ENCODE results near the gene CFAP20DC. TPM values are rescaled to one million over a fixed set of nuclear protein-coding genes. Genes with fewer than 3 reads are reported as not detected.
"Not testable (repeated sequence)": the region's sequence is repeated elsewhere in the genome, so short reads cannot be mapped to it uniquely, and the experiment has no call there.

CFAP20DC gene
- total RNA-seq, 1 donor from 2014 or later: 1.4 TPM

- peaks cover 4% of the 10 kb centered on the region for H3K36me3 Mint-ChIP-seq (ENCODE audit: unreplicated experiment)
- no peaks in the 10 kb centered on the region for H3K4me1 Mint-ChIP-seq (ENCODE audit: unreplicated experiment)
- no peak overlapping the region for H3K4me3 Mint-ChIP-seq (ENCODE audit: unreplicated experiment)
- no peak overlapping the region for H3K27ac Mint-ChIP-seq (ENCODE audit: unreplicated experiment)
- TF ChIP-seq, protein P1, sequence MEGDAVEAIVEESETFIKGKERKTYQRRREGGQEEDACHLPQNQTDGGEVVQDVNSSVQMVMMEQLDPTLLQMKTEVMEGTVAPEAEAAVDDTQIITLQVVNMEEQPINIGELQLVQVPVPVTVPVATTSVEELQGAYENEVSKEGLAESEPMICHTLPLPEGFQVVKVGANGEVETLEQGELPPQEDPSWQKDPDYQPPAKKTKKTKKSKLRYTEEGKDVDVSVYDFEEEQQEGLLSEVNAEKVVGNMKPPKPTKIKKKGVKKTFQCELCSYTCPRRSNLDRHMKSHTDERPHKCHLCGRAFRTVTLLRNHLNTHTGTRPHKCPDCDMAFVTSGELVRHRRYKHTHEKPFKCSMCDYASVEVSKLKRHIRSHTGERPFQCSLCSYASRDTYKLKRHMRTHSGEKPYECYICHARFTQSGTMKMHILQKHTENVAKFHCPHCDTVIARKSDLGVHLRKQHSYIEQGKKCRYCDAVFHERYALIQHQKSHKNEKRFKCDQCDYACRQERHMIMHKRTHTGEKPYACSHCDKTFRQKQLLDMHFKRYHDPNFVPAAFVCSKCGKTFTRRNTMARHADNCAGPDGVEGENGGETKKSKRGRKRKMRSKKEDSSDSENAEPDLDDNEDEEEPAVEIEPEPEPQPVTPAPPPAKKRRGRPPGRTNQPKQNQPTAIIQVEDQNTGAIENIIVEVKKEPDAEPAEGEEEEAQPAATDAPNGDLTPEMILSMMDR (IDR thresholded peaks at IDR 0.05): no peak
- peaks cover 46% of the 10 kb centered on the region for H3K27me3 Mint-ChIP-seq (ENCODE audit: unreplicated experiment)
- DNase-seq (ENCODE audit: extremely low spot score, unreplicated experiment): no peak
- H3K9me3 Mint-ChIP-seq (ENCODE audit: unreplicated experiment): peaks cover 20% of the 10 kb centered on the region
These were observed 14.5 kb upstream of the CFAP20DC start for GRCh38 chr3:59064276-59064675.

DNA sequence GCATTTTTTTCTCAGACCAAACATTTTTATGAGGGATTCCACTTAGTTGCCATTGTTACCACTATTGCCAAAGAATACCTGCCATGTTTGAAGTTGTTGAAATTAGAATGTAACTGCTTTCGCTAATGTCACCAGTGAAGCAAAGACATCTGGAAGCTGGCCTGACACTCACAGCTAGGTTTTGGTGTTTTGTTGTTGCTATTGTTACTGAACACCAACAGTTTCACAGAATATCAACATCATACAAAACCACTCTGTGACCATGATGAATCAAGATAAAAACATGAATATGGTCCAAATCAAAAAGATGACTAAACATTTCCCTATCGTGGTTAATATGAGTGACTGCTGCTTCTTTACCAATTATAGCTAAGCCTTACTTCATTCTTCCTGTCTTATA is 6.9 kb upstream of the CFAP20DC start:
- Mint-ChIP-seq H3K27me3 (ENCODE audit: unreplicated experiment) (peaks cover 23% of the 10 kb centered on the region), H3K27ac (ENCODE audit: unreplicated experiment) (no peak overlapping the region), H3K4me1 (ENCODE audit: unreplicated experiment) (no peaks in the 10 kb centered on the region), H3K4me3 (ENCODE audit: unreplicated experiment) (no peak overlapping the region), H3K36me3 (ENCODE audit: unreplicated experiment) (no peaks in the 10 kb centered on the region), H3K9me3 (ENCODE audit: unreplicated experiment) (peaks cover 6% of the 10 kb centered on the region)
- no peak for DNase-seq (ENCODE audit: extremely low spot score, unreplicated experiment)
- TF ChIP-seq, protein P1 (IDR thresholded peaks at IDR 0.05): no peak

GRCh38 chr3:59052803-59053411 is 3.1 kb upstream of the CFAP20DC start:
- Mint-ChIP-seq H3K27me3 (ENCODE audit: unreplicated experiment) (no peaks in the 10 kb centered on the region), H3K4me1 (ENCODE audit: unreplicated experiment) (peaks cover 6% of the 10 kb centered on the region), H3K27ac (ENCODE audit: unreplicated experiment) (no peak overlapping the region), H3K9me3 (ENCODE audit: unreplicated experiment) (no peaks in the 10 kb centered on the region), H3K4me3 (ENCODE audit: unreplicated experiment) (no peak overlapping the region), H3K36me3 (ENCODE audit: unreplicated experiment) (no peaks in the 10 kb centered on the region)
- TF ChIP-seq, protein P1 (IDR thresholded peaks at IDR 0.05): peak; percentile 64
- no peak for DNase-seq (ENCODE audit: extremely low spot score, unreplicated experiment)

- not testable (repeated sequence) for H3K4me3 Mint-ChIP-seq (ENCODE audit: unreplicated experiment); H3K9me3 Mint-ChIP-seq (ENCODE audit: unreplicated experiment); H3K27me3 Mint-ChIP-seq (ENCODE audit: unreplicated experiment); H3K27ac Mint-ChIP-seq (ENCODE audit: unreplicated experiment); H3K36me3 Mint-ChIP-seq (ENCODE audit: unreplicated experiment); H3K4me1 Mint-ChIP-seq (ENCODE audit: unreplicated experiment); DNase-seq (ENCODE audit: extremely low spot score, unreplicated experiment)
These were observed 1.1 kb upstream of the CFAP20DC start for GRCh38 chr3:59050811-59051414.

DNA sequence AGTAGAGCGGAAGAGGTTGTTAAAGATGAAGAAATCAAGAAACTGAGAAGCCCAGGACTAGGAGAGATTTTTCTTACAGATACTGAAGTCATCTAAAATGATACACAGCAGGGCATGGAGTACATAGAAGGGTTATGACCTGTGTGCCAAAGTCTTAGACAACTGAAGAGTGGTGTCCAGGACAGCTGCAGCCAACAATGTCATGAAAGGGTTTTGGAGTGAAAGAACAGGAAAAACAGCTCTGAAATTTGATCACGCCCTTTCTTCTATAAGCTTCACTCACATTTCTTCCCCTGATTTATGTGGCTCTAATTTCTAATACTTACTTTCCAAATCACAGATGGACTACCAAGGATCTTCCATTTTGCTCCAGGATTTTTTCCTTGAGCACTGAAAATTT is 3.0 kb downstream of the CFAP20DC start:
- no peaks in the 10 kb centered on the region for H3K9me3 Mint-ChIP-seq (ENCODE audit: unreplicated experiment)
- H3K4me1 Mint-ChIP-seq (ENCODE audit: unreplicated experiment): peaks cover 6% of the 10 kb centered on the region
- TF ChIP-seq, protein P1 (IDR thresholded peaks at IDR 0.05): no peak
- H3K27ac Mint-ChIP-seq (ENCODE audit: unreplicated experiment): no peak overlapping the region
- no peaks in the 10 kb centered on the region for H3K36me3 Mint-ChIP-seq (ENCODE audit: unreplicated experiment)
- DNase-seq (ENCODE audit: extremely low spot score, unreplicated experiment): no peak
- no peaks in the 10 kb centered on the region for H3K27me3 Mint-ChIP-seq (ENCODE audit: unreplicated experiment)
- no peak overlapping the region for H3K4me3 Mint-ChIP-seq (ENCODE audit: unreplicated experiment)
